Subcutaneous adipose tissue (tissue), 4 donors: ENCODE data around the gene TMEM163. TPM values are rescaled to one million over a fixed set of nuclear protein-coding genes. Genes with fewer than 3 reads are reported as not detected.

Source experiments
- total RNA-seq, 4 donors: library from RNA; depleted of rRNA; stranded (reverse); fragments of >200 nt; gene quantifications; one replicate each; pipeline ENCODE4 v1.1.0, GENCODE V29; 2016
- TF ChIP-seq, protein P1 (sequence below): fragments of 450-650 bp; IDR thresholded peaks from one replicate; pipeline ENCODE4 v1.5.1; 2016; ENCODE audit warnings: low read depth, mild to moderate bottlenecking, control low read depth, antibody characterized with exemption, moderate library complexity

The TMEM163 gene
- total RNA-seq, 4 donors from 2014 or later = 0.16 to 3.2 TPM; not detected in 2

GRCh38 chr2:134425724-134426496, 292.9 kb downstream of the TMEM163 start:
- TF ChIP-seq, protein P1, sequence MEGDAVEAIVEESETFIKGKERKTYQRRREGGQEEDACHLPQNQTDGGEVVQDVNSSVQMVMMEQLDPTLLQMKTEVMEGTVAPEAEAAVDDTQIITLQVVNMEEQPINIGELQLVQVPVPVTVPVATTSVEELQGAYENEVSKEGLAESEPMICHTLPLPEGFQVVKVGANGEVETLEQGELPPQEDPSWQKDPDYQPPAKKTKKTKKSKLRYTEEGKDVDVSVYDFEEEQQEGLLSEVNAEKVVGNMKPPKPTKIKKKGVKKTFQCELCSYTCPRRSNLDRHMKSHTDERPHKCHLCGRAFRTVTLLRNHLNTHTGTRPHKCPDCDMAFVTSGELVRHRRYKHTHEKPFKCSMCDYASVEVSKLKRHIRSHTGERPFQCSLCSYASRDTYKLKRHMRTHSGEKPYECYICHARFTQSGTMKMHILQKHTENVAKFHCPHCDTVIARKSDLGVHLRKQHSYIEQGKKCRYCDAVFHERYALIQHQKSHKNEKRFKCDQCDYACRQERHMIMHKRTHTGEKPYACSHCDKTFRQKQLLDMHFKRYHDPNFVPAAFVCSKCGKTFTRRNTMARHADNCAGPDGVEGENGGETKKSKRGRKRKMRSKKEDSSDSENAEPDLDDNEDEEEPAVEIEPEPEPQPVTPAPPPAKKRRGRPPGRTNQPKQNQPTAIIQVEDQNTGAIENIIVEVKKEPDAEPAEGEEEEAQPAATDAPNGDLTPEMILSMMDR = no peak

GRCh38 chr2:134421556-134422328, 297.1 kb downstream of the TMEM163 start:
- TF ChIP-seq, protein P1 = no peak

GRCh38 chr2:134420920-134421319, 297.9 kb downstream of the TMEM163 start:
- TF ChIP-seq, protein P1 = no peak

DNA sequence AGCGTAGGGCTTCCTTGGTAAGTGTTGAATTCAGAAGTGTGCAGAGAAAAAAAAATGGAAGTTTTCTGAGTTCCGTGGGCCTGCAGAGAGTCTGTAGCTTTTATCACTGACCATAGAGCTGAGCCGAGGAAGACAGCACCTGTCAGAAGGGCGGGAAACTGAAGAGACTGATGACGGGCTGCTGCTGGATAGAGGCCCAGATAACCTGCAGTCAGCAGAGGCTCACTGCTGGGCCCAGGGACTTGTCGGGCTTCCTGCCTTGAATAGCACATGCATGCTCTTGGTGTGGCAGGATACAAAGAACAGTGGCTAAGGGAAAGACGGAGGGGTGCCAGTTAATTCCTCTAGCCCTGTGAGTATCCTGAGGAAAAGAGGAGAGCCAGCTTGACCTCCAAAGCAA, 298.5 kb downstream of the TMEM163 start:
- TF ChIP-seq, protein P1 = no peak

DNA sequence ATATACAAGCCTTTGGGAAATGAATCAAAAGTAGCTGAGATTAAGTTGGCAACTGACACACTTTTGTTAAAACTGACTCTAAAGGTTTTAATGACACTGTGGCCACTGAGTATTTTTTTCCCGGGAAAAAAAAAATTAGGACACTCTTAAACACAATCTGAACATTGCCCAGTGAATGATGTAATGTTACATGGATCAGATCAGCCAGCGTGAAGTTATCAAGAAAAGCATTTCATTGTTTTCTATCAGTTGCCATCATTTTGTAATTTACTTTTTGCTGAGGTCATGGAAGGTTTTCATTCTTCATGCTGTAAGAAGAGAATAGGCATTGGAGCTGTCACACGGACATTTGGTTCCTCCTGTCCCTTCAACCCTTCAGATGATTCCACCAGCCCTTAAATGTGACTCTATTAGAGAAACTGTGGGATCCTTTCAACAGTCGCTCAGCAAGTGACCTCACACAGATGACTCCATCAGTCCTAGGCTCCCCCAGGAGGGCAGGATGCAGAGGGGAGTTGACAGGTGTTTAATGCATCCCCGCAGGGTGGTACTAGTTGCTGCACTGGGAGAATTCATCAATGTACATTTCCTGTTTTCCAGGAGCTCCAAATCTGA, 300.7 kb downstream of the TMEM163 start:
- TF ChIP-seq, protein P1 = no peak

DNA sequence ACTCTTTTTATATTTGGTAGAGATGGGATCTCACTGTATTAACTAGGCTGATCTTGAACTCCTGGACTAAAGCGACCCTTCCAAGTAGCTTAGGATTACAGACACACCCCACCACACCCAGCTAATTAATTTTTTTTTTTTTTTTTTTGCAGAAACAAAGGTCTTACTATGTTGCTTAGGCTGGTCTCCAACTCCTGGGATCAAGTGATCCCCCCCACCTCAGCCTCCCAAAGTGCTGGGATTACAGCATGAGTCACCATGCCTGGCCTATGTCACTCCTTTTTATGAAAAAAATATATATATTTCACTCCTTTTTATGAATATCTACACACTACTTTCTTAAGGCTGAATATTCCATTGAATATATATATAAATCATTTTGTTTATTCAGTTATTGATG, 302.2 kb downstream of the TMEM163 start:
- TF ChIP-seq, protein P1 = no peak

DNA sequence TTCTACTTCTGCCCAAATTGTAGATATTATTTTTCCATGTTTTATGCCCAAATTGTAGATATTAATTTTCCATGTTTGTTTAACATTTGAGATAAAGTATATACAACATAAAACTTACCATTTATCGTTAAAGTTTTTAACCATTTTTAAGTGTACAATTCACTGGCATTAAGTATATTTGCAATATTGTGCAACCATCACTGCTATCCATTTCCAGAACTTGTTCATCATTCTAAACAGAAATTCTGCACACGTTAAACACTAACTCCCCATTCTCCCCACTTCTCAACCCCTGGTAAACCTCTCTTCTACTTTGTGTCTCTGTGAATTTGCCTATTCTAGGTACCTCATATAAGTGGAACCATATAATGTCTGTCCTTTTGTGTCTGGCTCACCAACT, 302.8 kb downstream of the TMEM163 start:
- TF ChIP-seq, protein P1 = no peak
